ENCODE measurements around the gene RARB. TPM values are rescaled to one million over a fixed set of nuclear protein-coding genes. Genes with fewer than 3 reads are reported as not detected.

Gene RARB
- total and polyA plus RNA-seq, 2 experiments from 2014 or later: 0.14 to 0.42 TPM

DNA sequence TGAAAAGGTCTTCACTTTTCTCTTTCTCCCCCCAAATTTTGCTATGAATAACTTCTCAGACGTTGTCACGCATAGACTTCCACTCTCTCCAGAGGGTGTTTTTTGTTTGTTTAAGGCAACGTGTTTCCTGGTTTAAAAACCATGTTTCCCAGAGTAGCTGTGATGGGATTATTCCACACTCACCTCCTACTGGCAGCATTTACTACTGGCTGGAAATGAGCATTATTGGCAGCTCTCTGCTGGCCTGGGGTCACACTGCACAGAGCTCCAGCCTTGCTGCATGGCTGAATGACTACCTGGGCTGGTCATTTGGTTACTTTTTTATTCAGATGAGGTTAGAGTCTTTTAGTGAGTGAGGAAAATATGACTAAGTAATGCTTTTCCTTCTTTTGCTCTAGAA, 65.2 kb downstream of the RARB start (continued):
- TF ChIP-seq, protein P1, sequence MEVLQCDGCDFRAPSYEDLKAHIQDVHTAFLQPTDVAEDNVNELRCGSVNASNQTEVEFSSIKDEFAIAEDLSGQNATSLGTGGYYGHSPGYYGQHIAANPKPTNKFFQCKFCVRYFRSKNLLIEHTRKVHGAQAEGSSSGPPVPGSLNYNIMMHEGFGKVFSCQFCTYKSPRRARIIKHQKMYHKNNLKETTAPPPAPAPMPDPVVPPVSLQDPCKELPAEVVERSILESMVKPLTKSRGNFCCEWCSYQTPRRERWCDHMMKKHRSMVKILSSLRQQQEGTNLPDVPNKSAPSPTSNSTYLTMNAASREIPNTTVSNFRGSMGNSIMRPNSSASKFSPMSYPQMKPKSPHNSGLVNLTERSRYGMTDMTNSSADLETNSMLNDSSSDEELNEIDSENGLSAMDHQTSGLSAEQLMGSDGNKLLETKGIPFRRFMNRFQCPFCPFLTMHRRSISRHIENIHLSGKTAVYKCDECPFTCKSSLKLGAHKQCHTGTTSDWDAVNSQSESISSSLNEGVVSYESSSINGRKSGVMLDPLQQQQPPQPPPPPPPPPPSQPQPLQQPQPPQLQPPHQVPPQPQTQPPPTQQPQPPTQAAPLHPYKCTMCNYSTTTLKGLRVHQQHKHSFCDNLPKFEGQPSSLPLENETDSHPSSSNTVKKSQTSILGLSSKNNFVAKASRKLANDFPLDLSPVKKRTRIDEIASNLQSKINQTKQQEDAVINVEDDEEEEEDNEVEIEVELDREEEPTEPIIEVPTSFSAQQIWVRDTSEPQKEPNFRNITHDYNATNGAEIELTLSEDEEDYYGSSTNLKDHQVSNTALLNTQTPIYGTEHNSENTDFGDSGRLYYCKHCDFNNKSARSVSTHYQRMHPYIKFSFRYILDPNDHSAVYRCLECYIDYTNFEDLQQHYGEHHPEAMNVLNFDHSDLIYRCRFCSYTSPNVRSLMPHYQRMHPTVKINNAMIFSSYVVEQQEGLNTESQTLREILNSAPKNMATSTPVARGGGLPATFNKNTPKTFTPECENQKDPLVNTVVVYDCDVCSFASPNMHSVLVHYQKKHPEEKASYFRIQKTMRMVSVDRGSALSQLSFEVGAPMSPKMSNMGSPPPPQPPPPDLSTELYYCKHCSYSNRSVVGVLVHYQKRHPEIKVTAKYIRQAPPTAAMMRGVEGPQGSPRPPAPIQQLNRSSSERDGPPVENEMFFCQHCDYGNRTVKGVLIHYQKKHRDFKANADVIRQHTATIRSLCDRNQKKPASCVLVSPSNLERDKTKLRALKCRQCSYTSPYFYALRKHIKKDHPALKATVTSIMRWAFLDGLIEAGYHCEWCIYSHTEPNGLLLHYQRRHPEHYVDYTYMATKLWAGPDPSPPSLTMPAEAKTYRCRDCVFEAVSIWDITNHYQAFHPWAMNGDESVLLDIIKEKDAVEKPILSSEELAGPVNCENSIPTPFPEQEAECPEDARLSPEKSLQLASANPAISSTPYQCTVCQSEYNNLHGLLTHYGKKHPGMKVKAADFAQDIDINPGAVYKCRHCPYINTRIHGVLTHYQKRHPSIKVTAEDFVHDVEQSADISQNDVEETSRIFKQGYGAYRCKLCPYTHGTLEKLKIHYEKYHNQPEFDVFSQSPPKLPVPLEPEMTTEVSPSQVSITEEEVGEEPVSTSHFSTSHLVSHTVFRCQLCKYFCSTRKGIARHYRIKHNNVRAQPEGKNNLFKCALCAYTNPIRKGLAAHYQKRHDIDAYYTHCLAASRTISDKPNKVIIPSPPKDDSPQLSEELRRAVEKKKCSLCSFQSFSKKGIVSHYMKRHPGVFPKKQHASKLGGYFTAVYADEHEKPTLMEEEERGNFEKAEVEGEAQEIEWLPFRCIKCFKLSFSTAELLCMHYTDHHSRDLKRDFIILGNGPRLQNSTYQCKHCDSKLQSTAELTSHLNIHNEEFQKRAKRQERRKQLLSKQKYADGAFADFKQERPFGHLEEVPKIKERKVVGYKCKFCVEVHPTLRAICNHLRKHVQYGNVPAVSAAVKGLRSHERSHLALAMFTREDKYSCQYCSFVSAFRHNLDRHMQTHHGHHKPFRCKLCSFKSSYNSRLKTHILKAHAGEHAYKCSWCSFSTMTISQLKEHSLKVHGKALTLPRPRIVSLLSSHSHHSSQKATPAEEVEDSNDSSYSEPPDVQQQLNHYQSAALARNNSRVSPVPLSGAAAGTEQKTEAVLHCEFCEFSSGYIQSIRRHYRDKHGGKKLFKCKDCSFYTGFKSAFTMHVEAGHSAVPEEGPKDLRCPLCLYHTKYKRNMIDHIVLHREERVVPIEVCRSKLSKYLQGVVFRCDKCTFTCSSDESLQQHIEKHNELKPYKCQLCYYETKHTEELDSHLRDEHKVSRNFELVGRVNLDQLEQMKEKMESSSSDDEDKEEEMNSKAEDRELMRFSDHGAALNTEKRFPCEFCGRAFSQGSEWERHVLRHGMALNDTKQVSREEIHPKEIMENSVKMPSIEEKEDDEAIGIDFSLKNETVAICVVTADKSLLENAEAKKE (CRISPR knock-in tag; IDR thresholded peaks at IDR 0.05): no peak
- TF ChIP-seq ZNF331 (CRISPR knock-in tag; IDR thresholded peaks at IDR 0.05; ENCODE audit: low read depth): no peak
- no peak for TF ChIP-seq JUNB (IDR thresholded peaks at IDR 0.05; ENCODE audit: unreplicated experiment)
- TF ChIP-seq, protein P2, sequence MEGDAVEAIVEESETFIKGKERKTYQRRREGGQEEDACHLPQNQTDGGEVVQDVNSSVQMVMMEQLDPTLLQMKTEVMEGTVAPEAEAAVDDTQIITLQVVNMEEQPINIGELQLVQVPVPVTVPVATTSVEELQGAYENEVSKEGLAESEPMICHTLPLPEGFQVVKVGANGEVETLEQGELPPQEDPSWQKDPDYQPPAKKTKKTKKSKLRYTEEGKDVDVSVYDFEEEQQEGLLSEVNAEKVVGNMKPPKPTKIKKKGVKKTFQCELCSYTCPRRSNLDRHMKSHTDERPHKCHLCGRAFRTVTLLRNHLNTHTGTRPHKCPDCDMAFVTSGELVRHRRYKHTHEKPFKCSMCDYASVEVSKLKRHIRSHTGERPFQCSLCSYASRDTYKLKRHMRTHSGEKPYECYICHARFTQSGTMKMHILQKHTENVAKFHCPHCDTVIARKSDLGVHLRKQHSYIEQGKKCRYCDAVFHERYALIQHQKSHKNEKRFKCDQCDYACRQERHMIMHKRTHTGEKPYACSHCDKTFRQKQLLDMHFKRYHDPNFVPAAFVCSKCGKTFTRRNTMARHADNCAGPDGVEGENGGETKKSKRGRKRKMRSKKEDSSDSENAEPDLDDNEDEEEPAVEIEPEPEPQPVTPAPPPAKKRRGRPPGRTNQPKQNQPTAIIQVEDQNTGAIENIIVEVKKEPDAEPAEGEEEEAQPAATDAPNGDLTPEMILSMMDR (conservative IDR thresholded peaks at IDR 0.05; ENCODE audit: low read depth in 2 of 2): no peak
- TF ChIP-seq, protein P3, sequence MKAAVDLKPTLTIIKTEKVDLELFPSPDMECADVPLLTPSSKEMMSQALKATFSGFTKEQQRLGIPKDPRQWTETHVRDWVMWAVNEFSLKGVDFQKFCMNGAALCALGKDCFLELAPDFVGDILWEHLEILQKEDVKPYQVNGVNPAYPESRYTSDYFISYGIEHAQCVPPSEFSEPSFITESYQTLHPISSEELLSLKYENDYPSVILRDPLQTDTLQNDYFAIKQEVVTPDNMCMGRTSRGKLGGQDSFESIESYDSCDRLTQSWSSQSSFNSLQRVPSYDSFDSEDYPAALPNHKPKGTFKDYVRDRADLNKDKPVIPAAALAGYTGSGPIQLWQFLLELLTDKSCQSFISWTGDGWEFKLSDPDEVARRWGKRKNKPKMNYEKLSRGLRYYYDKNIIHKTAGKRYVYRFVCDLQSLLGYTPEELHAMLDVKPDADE (IDR thresholded peaks at IDR 0.05): no peak

DNA sequence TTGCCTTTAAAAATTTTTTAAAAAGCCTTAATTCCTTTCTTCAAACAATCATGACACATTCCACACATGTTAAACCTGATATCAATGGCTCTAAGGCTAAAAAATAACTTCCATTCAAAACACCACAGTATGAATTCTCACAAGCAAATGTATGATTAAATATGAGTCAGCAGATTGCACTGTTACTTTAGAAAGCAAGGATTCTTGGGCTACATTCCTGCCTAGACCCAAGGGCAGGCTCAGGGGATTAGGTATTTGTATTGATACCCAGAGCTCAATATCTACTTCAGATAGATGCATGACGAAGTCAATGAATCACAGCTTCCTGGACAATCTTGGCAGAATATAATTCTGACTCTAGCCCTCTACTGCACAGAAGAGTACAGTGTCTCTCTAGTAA, 65.7 kb downstream of the RARB start:
- Mint-ChIP-seq H3K36me3 (ENCODE audit: low read depth) (peaks cover 4% of the 10 kb centered on the region; the same call in 2 of the 3 replicates), H3K4me3 (no peak overlapping the region), H3K27me3 (ENCODE audit: insufficient read depth, low read depth, poor library complexity) (no peaks in the 10 kb centered on the region), H3K27ac (no peak overlapping the region), H3K4me1 (no peaks in the 10 kb centered on the region), H3K9me3 (peaks cover 20% of the 10 kb centered on the region)
- Histone ChIP-seq H3K79me2 (replicated peaks; ENCODE audit: insufficient read depth) (no peaks in the 10 kb centered on the region), H4K20me1 (replicated peaks; ENCODE audit: insufficient read depth) (no peaks in the 10 kb centered on the region), H3K27me3 (ENCODE audit: insufficient read depth) (no peaks in the 10 kb centered on the region), H3K36me3 (ENCODE audit: insufficient read depth) (no peaks in the 10 kb centered on the region), H3F3A (replicated peaks; ENCODE audit: low read depth) (no peaks in the 10 kb centered on the region), H3K9me2 (ENCODE audit: insufficient read depth) (peaks cover 2% of the 10 kb centered on the region; the same call in 1 of the 2 replicates), H3K4me1 (ENCODE audit: insufficient read depth) (no peaks in the 10 kb centered on the region), H3K4me3 (no peak overlapping the region), H3K27ac (ENCODE audit: low read depth) (no peak overlapping the region), H3K4me2 (no peak overlapping the region), H2AFZ (no peak overlapping the region)
- ATAC-seq (no peak), DNase-seq (ENCODE audit: low spot score) (no peak)
- no peak for TF ChIP-seq ZNF114 (CRISPR knock-in tag; IDR thresholded peaks at IDR 0.05)
- no peak for TF ChIP-seq POLR2AphosphoS5 (IDR thresholded peaks at IDR 0.05; ENCODE audit: low read depth)
- TF ChIP-seq NANOG (IDR thresholded peaks at IDR 0.05; ENCODE audit: borderline replicate concordance): no peak
- no peak for TF ChIP-seq STAT1 (IDR thresholded peaks at IDR 0.05; ENCODE audit: unreplicated experiment)
- no peak for TF ChIP-seq JUNB (IDR thresholded peaks at IDR 0.05; ENCODE audit: unreplicated experiment)
- TF ChIP-seq, protein P4, sequence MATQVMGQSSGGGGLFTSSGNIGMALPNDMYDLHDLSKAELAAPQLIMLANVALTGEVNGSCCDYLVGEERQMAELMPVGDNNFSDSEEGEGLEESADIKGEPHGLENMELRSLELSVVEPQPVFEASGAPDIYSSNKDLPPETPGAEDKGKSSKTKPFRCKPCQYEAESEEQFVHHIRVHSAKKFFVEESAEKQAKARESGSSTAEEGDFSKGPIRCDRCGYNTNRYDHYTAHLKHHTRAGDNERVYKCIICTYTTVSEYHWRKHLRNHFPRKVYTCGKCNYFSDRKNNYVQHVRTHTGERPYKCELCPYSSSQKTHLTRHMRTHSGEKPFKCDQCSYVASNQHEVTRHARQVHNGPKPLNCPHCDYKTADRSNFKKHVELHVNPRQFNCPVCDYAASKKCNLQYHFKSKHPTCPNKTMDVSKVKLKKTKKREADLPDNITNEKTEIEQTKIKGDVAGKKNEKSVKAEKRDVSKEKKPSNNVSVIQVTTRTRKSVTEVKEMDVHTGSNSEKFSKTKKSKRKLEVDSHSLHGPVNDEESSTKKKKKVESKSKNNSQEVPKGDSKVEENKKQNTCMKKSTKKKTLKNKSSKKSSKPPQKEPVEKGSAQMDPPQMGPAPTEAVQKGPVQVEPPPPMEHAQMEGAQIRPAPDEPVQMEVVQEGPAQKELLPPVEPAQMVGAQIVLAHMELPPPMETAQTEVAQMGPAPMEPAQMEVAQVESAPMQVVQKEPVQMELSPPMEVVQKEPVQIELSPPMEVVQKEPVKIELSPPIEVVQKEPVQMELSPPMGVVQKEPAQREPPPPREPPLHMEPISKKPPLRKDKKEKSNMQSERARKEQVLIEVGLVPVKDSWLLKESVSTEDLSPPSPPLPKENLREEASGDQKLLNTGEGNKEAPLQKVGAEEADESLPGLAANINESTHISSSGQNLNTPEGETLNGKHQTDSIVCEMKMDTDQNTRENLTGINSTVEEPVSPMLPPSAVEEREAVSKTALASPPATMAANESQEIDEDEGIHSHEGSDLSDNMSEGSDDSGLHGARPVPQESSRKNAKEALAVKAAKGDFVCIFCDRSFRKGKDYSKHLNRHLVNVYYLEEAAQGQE (IDR thresholded peaks at IDR 0.05; ENCODE audit: unreplicated experiment): no peak
- no peak for TF ChIP-seq EZH2phosphoT487 (IDR thresholded peaks at IDR 0.05; ENCODE audit: unreplicated experiment)
- no peak for TF ChIP-seq ZNF331 (CRISPR knock-in tag; IDR thresholded peaks at IDR 0.05; ENCODE audit: low read depth)

Data from GM23338 (cell line).